ENCODE results near the gene COLQ.

COLQ gene

GRCh38 chr3:15521573-15521965, at the start of gene COLQ:
Gene COLQ, minus strand, starts transcription at chr3:15521706. Its CDS starts 81 bp downstream, at chr3:15521625.
- Histone ChIP-seq H3K4me1 (ENCODE audit: control insufficient read depth, insufficient read depth, low read length) (peaks cover 13% of the 10 kb centered on the region), H3K4me3 (ENCODE audit: low read length) (no peak within 1 kb of the TSS), H3K27me3 (replicated peaks; ENCODE audit: control insufficient read depth, insufficient read depth, low read length) (no peaks in the 10 kb centered on the region), H3K9ac (ENCODE audit: low read length) (no peak within 1 kb of the TSS), H3K9me3 (ENCODE audit: control insufficient read depth, low read length) (no peaks in the 10 kb centered on the region), H3K36me3 (ENCODE audit: control insufficient read depth, insufficient read depth, low read length, severe bottlenecking) (no peaks in the 10 kb centered on the region)
- no peak for DNase-seq (ENCODE audit: low read depth)

- Histone ChIP-seq H3K27me3 (replicated peaks; ENCODE audit: control insufficient read depth, insufficient read depth, low read length) (no peaks in the 10 kb centered on the region), H3K36me3 (ENCODE audit: control insufficient read depth, insufficient read depth, low read length, severe bottlenecking) (peaks cover 70% of the 10 kb centered on the region), H3K9ac (ENCODE audit: low read length) (peak overlapping the region; percentile 58), H3K4me3 (ENCODE audit: low read length) (peak overlapping the region; percentile 5), H3K4me1 (ENCODE audit: control insufficient read depth, insufficient read depth, low read length) (peaks cover 33% of the 10 kb centered on the region), H3K9me3 (ENCODE audit: control insufficient read depth, low read length) (no peaks in the 10 kb centered on the region)
- DNase-seq (ENCODE audit: low read depth) = no peak
Observed at GRCh38 chr3:15563190-15563589, 41.7 kb upstream of the COLQ start.

GRCh38 chr3:15562560-15562959, 41.1 kb upstream of the COLQ start:
- no peak for DNase-seq (ENCODE audit: low read depth)
- Histone ChIP-seq H3K4me3 (ENCODE audit: low read length) (no peak overlapping the region), H3K27me3 (replicated peaks; ENCODE audit: control insufficient read depth, insufficient read depth, low read length) (no peaks in the 10 kb centered on the region), H3K9ac (ENCODE audit: low read length) (no peak overlapping the region), H3K36me3 (ENCODE audit: control insufficient read depth, insufficient read depth, low read length, severe bottlenecking) (peaks cover 64% of the 10 kb centered on the region), H3K4me1 (ENCODE audit: control insufficient read depth, insufficient read depth, low read length) (peaks cover 33% of the 10 kb centered on the region), H3K9me3 (ENCODE audit: control insufficient read depth, low read length) (no peaks in the 10 kb centered on the region)

GRCh38 chr3:15558581-15558980, 37.1 kb upstream of the COLQ start:
- Histone ChIP-seq H3K9me3 (ENCODE audit: control insufficient read depth, low read length) (no peaks in the 10 kb centered on the region), H3K9ac (ENCODE audit: low read length) (no peak overlapping the region), H3K36me3 (ENCODE audit: control insufficient read depth, insufficient read depth, low read length, severe bottlenecking) (peaks cover 48% of the 10 kb centered on the region), H3K4me3 (ENCODE audit: low read length) (no peak overlapping the region), H3K27me3 (replicated peaks; ENCODE audit: control insufficient read depth, insufficient read depth, low read length) (no peaks in the 10 kb centered on the region), H3K4me1 (ENCODE audit: control insufficient read depth, insufficient read depth, low read length) (peaks cover 13% of the 10 kb centered on the region)
- no peak for DNase-seq (ENCODE audit: low read depth)

- DNase-seq (ENCODE audit: low read depth) = peak; percentile 69
- Histone ChIP-seq H3K9ac (ENCODE audit: low read length) (no peak overlapping the region), H3K9me3 (ENCODE audit: control insufficient read depth, low read length) (no peaks in the 10 kb centered on the region), H3K36me3 (ENCODE audit: control insufficient read depth, insufficient read depth, low read length, severe bottlenecking) (peaks cover 47% of the 10 kb centered on the region), H3K4me3 (ENCODE audit: low read length) (no peak overlapping the region), H3K27me3 (replicated peaks; ENCODE audit: control insufficient read depth, insufficient read depth, low read length) (no peaks in the 10 kb centered on the region), H3K4me1 (ENCODE audit: control insufficient read depth, insufficient read depth, low read length) (peaks cover 3% of the 10 kb centered on the region)
Observed at GRCh38 chr3:15557511-15557946, 36.0 kb upstream of the COLQ start.

GRCh38 chr3:15556512-15556911, 35.0 kb upstream of the COLQ start:
- Histone ChIP-seq H3K4me3 (ENCODE audit: low read length) (no peak overlapping the region), H3K9me3 (ENCODE audit: control insufficient read depth, low read length) (no peaks in the 10 kb centered on the region), H3K4me1 (ENCODE audit: control insufficient read depth, insufficient read depth, low read length) (no peaks in the 10 kb centered on the region), H3K27me3 (replicated peaks; ENCODE audit: control insufficient read depth, insufficient read depth, low read length) (no peaks in the 10 kb centered on the region), H3K9ac (ENCODE audit: low read length) (no peak overlapping the region), H3K36me3 (ENCODE audit: control insufficient read depth, insufficient read depth, low read length, severe bottlenecking) (peaks cover 45% of the 10 kb centered on the region)
- no peak for DNase-seq (ENCODE audit: low read depth)

- Histone ChIP-seq H3K27me3 (replicated peaks; ENCODE audit: control insufficient read depth, insufficient read depth, low read length) (no peaks in the 10 kb centered on the region), H3K9ac (ENCODE audit: low read length) (no peak overlapping the region), H3K9me3 (ENCODE audit: control insufficient read depth, low read length) (no peaks in the 10 kb centered on the region), H3K4me3 (ENCODE audit: low read length) (no peak overlapping the region), H3K36me3 (ENCODE audit: control insufficient read depth, insufficient read depth, low read length, severe bottlenecking) (peaks cover 26% of the 10 kb centered on the region), H3K4me1 (ENCODE audit: control insufficient read depth, insufficient read depth, low read length) (no peaks in the 10 kb centered on the region)
- DNase-seq (ENCODE audit: low read depth) = no peak
Observed at GRCh38 chr3:15553749-15554148, 32.2 kb upstream of the COLQ start.

GRCh38 chr3:15551902-15552301, 30.4 kb upstream of the COLQ start:
- Histone ChIP-seq H3K9me3 (ENCODE audit: control insufficient read depth, low read length) (no peaks in the 10 kb centered on the region), H3K9ac (ENCODE audit: low read length) (no peak overlapping the region), H3K4me3 (ENCODE audit: low read length) (no peak overlapping the region), H3K36me3 (ENCODE audit: control insufficient read depth, insufficient read depth, low read length, severe bottlenecking) (peaks cover 26% of the 10 kb centered on the region), H3K4me1 (ENCODE audit: control insufficient read depth, insufficient read depth, low read length) (no peaks in the 10 kb centered on the region), H3K27me3 (replicated peaks; ENCODE audit: control insufficient read depth, insufficient read depth, low read length) (no peaks in the 10 kb centered on the region)
- no peak for DNase-seq (ENCODE audit: low read depth)

- no peak for DNase-seq (ENCODE audit: low read depth)
- Histone ChIP-seq H3K9ac (ENCODE audit: low read length) (no peak overlapping the region), H3K27me3 (replicated peaks; ENCODE audit: control insufficient read depth, insufficient read depth, low read length) (no peaks in the 10 kb centered on the region), H3K36me3 (ENCODE audit: control insufficient read depth, insufficient read depth, low read length, severe bottlenecking) (peaks cover 20% of the 10 kb centered on the region), H3K4me1 (ENCODE audit: control insufficient read depth, insufficient read depth, low read length) (no peaks in the 10 kb centered on the region), H3K9me3 (ENCODE audit: control insufficient read depth, low read length) (no peaks in the 10 kb centered on the region), H3K4me3 (ENCODE audit: low read length) (no peak overlapping the region)
Observed at GRCh38 chr3:15549846-15550245, 28.3 kb upstream of the COLQ start.

- Histone ChIP-seq H3K27me3 (replicated peaks; ENCODE audit: control insufficient read depth, insufficient read depth, low read length) (no peaks in the 10 kb centered on the region), H3K36me3 (ENCODE audit: control insufficient read depth, insufficient read depth, low read length, severe bottlenecking) (peaks cover 4% of the 10 kb centered on the region), H3K9me3 (ENCODE audit: control insufficient read depth, low read length) (no peaks in the 10 kb centered on the region), H3K4me1 (ENCODE audit: control insufficient read depth, insufficient read depth, low read length) (no peaks in the 10 kb centered on the region), H3K9ac (ENCODE audit: low read length) (no peak overlapping the region), H3K4me3 (ENCODE audit: low read length) (no peak overlapping the region)
- no peak for DNase-seq (ENCODE audit: low read depth)
Observed at GRCh38 chr3:15542614-15543013, 21.1 kb upstream of the COLQ start.

- no peaks in the 10 kb centered on the region for H3K9me3 ChIP-seq (ENCODE audit: control insufficient read depth, low read length)
- no peak overlapping the region for H3K4me3 ChIP-seq (ENCODE audit: low read length)
- no peaks in the 10 kb centered on the region for H3K27me3 ChIP-seq (replicated peaks; ENCODE audit: control insufficient read depth, insufficient read depth, low read length)
- H3K36me3 ChIP-seq (ENCODE audit: control insufficient read depth, insufficient read depth, low read length, severe bottlenecking) = peaks cover 4% of the 10 kb centered on the region
- DNase-seq (ENCODE audit: low read depth) = no peak
- no peaks in the 10 kb centered on the region for H3K4me1 ChIP-seq (ENCODE audit: control insufficient read depth, insufficient read depth, low read length)
- H3K9ac ChIP-seq (ENCODE audit: low read length) = no peak overlapping the region
Observed at GRCh38 chr3:15541371-15541770, 19.9 kb upstream of the COLQ start.

GRCh38 chr3:15539066-15539465, 17.6 kb upstream of the COLQ start:
- Histone ChIP-seq H3K36me3 (ENCODE audit: control insufficient read depth, insufficient read depth, low read length, severe bottlenecking) (peaks cover 4% of the 10 kb centered on the region), H3K4me1 (ENCODE audit: control insufficient read depth, insufficient read depth, low read length) (no peaks in the 10 kb centered on the region), H3K9ac (ENCODE audit: low read length) (no peak overlapping the region), H3K9me3 (ENCODE audit: control insufficient read depth, low read length) (no peaks in the 10 kb centered on the region), H3K27me3 (replicated peaks; ENCODE audit: control insufficient read depth, insufficient read depth, low read length) (no peaks in the 10 kb centered on the region), H3K4me3 (ENCODE audit: low read length) (no peak overlapping the region)
- no peak for DNase-seq (ENCODE audit: low read depth)
